ENCODE results near the gene UNKL.

The UNKL gene

GRCh38 chr16:1320658-1321240, 93.8 kb downstream of the UNKL start:
- TF ChIP-seq CTCF (IDR thresholded peaks at IDR 0.05; ENCODE audit: low read length, missing control alignments): no peak
- DNase-seq (ENCODE audit: low read depth): no peak
- no peak overlapping the region for H3K4me3 ChIP-seq (replicated peaks; ENCODE audit: low read depth, low read length)

- no peak for DNase-seq (ENCODE audit: low read depth)
- no peak overlapping the region for H3K4me3 ChIP-seq (replicated peaks; ENCODE audit: low read depth, low read length)
- TF ChIP-seq CTCF (IDR thresholded peaks at IDR 0.05; ENCODE audit: low read length, missing control alignments): no peak
Measured at GRCh38 chr16:1320097-1320496, 94.4 kb downstream of the UNKL start.

GRCh38 chr16:1319041-1319440, 95.5 kb downstream of the UNKL start:
- H3K4me3 ChIP-seq (replicated peaks; ENCODE audit: low read depth, low read length): no peak overlapping the region

GRCh38 chr16:1318268-1318545, 96.3 kb downstream of the UNKL start:
- TF ChIP-seq CTCF (IDR thresholded peaks at IDR 0.05; ENCODE audit: low read length, missing control alignments): no peak
- H3K4me3 ChIP-seq (replicated peaks; ENCODE audit: low read depth, low read length): no peak overlapping the region
- DNase-seq (ENCODE audit: low read depth): no peak

More at GRCh38 chr16:1319041-1319440, 95.5 kb downstream of the UNKL start:
- no peak for DNase-seq (ENCODE audit: low read depth)
- TF ChIP-seq CTCF (IDR thresholded peaks at IDR 0.05; ENCODE audit: low read length, missing control alignments): no peak

GRCh38 chr16:1317479-1318267, 96.8 kb downstream of the UNKL start:
- no peak for TF ChIP-seq CTCF (IDR thresholded peaks at IDR 0.05; ENCODE audit: low read length, missing control alignments)
- H3K4me3 ChIP-seq (replicated peaks; ENCODE audit: low read depth, low read length): no peak overlapping the region
- DNase-seq (ENCODE audit: low read depth): no peak

GRCh38 chr16:1316033-1316405, 98.5 kb downstream of the UNKL start:
- H3K4me3 ChIP-seq (replicated peaks; ENCODE audit: low read depth, low read length): no peak overlapping the region
- TF ChIP-seq CTCF (IDR thresholded peaks at IDR 0.05; ENCODE audit: low read length, missing control alignments): no peak
- no peak for DNase-seq (ENCODE audit: low read depth)
